ENCODE measurements around the gene MAP7. TPM values are rescaled to one million over a fixed set of nuclear protein-coding genes. Genes with fewer than 3 reads are reported as not detected.

The MAP7 gene
- total and polyA plus RNA-seq, 7 donors: 1.2 to 33.5 (median 3.3) TPM

DNA sequence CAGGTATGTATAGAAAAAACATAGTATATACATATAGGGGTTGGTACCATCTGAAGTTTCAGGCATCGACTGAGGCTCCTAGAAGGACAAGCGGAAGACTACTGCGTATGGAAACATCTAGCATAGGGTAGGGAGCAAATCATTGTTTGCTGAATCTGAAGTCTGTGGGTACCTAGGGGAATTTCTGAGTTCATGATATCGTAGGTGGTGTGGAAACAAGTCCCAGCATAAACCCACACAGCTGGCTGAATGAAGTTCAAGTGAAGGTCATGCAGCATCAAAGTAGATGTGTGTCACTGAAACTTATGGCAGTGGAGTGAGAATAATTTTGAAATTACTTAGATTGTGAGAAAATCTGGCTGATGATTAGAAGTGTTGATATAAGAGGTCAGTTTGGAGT lies 39.4 kb downstream of the MAP7 start:
- Histone ChIP-seq H3K9me3 (no peaks in the 10 kb centered on the region), H3K4me1 (peaks cover 0 to 4% (median 0%) of the 10 kb centered on the region in 4 donors), H3K27me3 (no peaks in the 10 kb centered on the region), H3K4me3 (no peak overlapping the region), H3K27ac (no peak overlapping the region), H3K36me3 (no peaks in the 10 kb centered on the region)
- 66 to 72% methylated on average over 4 of the region's 4 CpGs for WGBS, 2 donors
- intact Hi-C loops (cut with DNase I): no loop called here
- no peak for DNase-seq
- no peak for TF ChIP-seq POLR2A (IDR thresholded peaks at IDR 0.05)
- no peak for TF ChIP-seq EP300 (IDR thresholded peaks at IDR 0.05)
- TF ChIP-seq, protein P1, sequence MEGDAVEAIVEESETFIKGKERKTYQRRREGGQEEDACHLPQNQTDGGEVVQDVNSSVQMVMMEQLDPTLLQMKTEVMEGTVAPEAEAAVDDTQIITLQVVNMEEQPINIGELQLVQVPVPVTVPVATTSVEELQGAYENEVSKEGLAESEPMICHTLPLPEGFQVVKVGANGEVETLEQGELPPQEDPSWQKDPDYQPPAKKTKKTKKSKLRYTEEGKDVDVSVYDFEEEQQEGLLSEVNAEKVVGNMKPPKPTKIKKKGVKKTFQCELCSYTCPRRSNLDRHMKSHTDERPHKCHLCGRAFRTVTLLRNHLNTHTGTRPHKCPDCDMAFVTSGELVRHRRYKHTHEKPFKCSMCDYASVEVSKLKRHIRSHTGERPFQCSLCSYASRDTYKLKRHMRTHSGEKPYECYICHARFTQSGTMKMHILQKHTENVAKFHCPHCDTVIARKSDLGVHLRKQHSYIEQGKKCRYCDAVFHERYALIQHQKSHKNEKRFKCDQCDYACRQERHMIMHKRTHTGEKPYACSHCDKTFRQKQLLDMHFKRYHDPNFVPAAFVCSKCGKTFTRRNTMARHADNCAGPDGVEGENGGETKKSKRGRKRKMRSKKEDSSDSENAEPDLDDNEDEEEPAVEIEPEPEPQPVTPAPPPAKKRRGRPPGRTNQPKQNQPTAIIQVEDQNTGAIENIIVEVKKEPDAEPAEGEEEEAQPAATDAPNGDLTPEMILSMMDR (IDR thresholded peaks at IDR 0.05): no peak
- no peak for TF ChIP-seq POLR2AphosphoS5 (IDR thresholded peaks at IDR 0.05)

DNA sequence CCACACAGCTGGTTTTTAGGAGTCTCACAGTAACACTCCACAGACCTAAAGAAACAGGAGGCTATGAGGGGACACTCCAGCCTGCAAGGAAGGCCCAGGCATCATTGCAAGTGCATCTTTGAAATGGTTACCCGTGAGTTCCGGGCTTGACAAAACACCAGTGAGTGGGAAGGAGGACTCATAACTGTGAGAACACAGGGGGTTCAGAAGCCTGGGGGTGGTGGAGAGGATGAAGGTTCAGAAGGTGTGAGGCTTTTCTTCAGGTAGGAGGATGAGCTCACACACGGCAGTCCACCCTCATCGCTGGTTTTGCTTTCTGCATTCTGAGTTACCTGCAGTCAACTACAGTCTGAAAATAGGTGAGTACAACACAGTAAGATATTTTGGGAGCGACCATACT lies 39.9 kb downstream of the MAP7 start:
- intact Hi-C loops (cut with DNase I): no loop called here

DNA sequence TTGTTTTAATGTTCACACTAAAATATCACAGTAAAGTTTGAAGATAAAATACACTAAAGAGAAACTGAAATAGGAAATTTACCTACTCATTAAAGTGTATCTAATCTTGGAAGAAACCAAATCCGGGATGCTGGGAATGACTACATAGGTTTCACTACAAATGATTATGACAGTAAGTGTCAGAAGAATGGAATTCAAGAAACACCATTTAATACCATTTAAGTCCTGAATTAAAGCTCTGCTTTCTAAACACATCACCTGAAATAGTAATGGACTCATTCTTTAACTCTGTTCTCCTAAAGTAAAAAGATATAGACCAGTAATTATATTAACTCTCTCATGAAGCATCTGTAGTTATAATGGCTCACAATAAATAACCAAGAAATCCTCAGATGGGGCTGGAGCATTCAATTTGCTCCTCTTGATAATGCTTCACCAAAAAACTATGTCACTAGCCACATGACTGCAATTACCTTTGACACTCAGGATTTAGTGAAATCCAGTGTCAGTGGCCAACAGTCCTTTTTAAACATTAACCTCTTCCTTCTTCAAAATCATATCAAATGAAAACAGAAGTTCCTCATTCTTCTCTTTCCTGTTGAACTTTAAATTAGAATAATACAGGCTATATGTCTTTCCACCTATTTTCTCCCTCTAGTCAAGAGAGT lies 41.4 kb downstream of the MAP7 start:
- whole genome bisulfite sequencing, 2 donors: 59 to 80% methylated on average over 1 of the region's 1 CpG
- H3K36me3 ChIP-seq: no peaks in the 10 kb centered on the region
- no peaks in the 10 kb centered on the region for H3K27me3 ChIP-seq
- TF ChIP-seq, protein P1 (IDR thresholded peaks at IDR 0.05): no peak
- TF ChIP-seq POLR2A (IDR thresholded peaks at IDR 0.05) (no peak), EP300 (IDR thresholded peaks at IDR 0.05) (no peak), POLR2AphosphoS5 (IDR thresholded peaks at IDR 0.05) (no peak)
- peaks cover 0 to 4% (median 0%) of the 10 kb centered on the region in 4 donors for H3K4me1 ChIP-seq
- H3K4me3 ChIP-seq: no peak overlapping the region
- H3K27ac ChIP-seq: no peak overlapping the region
- no peak for DNase-seq
- intact Hi-C loops (cut with DNase I): no loop called here
- no peaks in the 10 kb centered on the region for H3K9me3 ChIP-seq

More for the DNA sequence above, 39.9 kb downstream of the MAP7 start:
- TF ChIP-seq POLR2AphosphoS5 (IDR thresholded peaks at IDR 0.05): no peak
- TF ChIP-seq, protein P1 (IDR thresholded peaks at IDR 0.05): no peak
- TF ChIP-seq EP300 (IDR thresholded peaks at IDR 0.05): no peak
- no peak for TF ChIP-seq POLR2A (IDR thresholded peaks at IDR 0.05)
- Histone ChIP-seq H3K4me3 (no peak overlapping the region), H3K36me3 (no peaks in the 10 kb centered on the region), H3K27ac (no peak overlapping the region), H3K4me1 (peaks cover 0 to 4% (median 0%) of the 10 kb centered on the region in 4 donors), H3K27me3 (no peaks in the 10 kb centered on the region), H3K9me3 (no peaks in the 10 kb centered on the region)
- no peak for DNase-seq
- WGBS, 2 donors: 87 to 88% methylated on average over 5 of the region's 5 CpGs

DNA sequence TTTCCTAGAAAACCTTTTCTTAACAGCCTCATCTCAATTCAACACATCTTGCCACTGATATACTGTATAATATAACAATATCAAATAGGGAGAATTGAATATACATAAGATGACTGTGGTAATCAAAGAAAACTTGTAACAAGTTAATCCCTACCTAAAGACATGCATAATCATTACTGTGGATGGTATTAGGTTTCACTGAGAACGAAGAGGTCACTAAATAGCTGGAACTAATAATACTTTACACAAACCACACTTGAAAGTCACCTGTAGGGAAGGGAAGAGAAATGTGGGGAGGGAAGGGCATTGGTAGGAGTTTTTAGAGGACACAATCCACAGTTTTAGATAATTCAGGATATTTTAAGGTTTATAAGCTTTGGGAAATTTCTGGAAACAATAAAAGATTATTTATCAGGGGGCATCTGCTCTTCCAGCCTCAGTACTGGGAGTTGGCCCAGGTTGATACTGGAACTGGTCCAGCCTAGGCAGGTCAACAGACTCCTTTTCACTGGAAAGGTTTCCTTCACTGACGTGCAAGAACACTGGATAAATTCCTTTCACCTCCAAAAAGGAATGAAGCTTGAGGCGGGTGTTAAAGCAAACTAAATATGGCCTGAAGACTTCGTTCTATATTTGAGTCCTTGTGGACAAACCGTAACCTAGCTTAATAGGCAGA lies 44.0 kb downstream of the MAP7 start:
- Histone ChIP-seq H3K36me3 (no peaks in the 10 kb centered on the region), H3K4me1 (no peaks in the 10 kb centered on the region), H3K27ac (no peak overlapping the region), H3K27me3 (no peaks in the 10 kb centered on the region), H3K9me3 (no peaks in the 10 kb centered on the region), H3K4me3 (no peak overlapping the region)
- TF ChIP-seq, protein P1 (IDR thresholded peaks at IDR 0.05): no peak
- TF ChIP-seq POLR2A (IDR thresholded peaks at IDR 0.05) (no peak), POLR2AphosphoS5 (IDR thresholded peaks at IDR 0.05) (no peak), EP300 (IDR thresholded peaks at IDR 0.05) (no peak)
- intact Hi-C loops (cut with DNase I): no loop called here
- 77 to 86% methylated on average over 5 of the region's 5 CpGs for WGBS, 2 donors
- DNase-seq: no peak
